Esophagus (tissue), 2 donors: ENCODE data around the gene PAQR7. TPM values are rescaled to one million over a fixed set of nuclear protein-coding genes. Genes with fewer than 3 reads are reported as not detected.
"Not testable (repeated sequence)": the region's sequence is repeated elsewhere in the genome, so short reads cannot be mapped to it uniquely, and the experiment has no call there.

Experiments
- H3K27ac ChIP-seq, 2 donors: one replicate each; pipeline ENCODE4 v1.5.1; 2013; ENCODE audit warnings: low read depth in 2 of 2, mild to moderate bottlenecking in 2 of 2, inconsistent platforms in 1 of 2, low read length in 1 of 2, moderate library complexity in 1 of 2
- H3K27me3 ChIP-seq, 2 donors: one replicate each; pipeline ENCODE4 v1.6.1; 2013; ENCODE audit warnings: low read length in 2 of 2, control low read depth in 1 of 2, mild to moderate bottlenecking in 1 of 2; ENCODE audit not compliant: insufficient read depth in 2 of 2, control insufficient read depth in 1 of 2
- H3K36me3 ChIP-seq, 2 donors: one replicate each; pipeline ENCODE4 v1.6.1; 2013; ENCODE audit warnings: low read length in 1 of 2; ENCODE audit not compliant: control insufficient read depth in 2 of 2, insufficient read depth in 2 of 2
- H3K4me1 ChIP-seq, 2 donors: one replicate each; pipeline ENCODE4 v1.6.1; 2013; ENCODE audit warnings: low read length in 1 of 2; ENCODE audit not compliant: control insufficient read depth in 2 of 2, insufficient read depth in 2 of 2
- H3K4me3 ChIP-seq, 2 donors: one replicate each; pipeline ENCODE4 v1.5.1; 2013; ENCODE audit warnings: low read length in 2 of 2, mild to moderate bottlenecking in 2 of 2, low read depth in 1 of 2, moderate library complexity in 1 of 2
- H3K9me3 ChIP-seq, 2 donors: one replicate each; pipeline ENCODE4 v1.6.1; 2013; ENCODE audit warnings: mild to moderate bottlenecking in 2 of 2, low read depth in 1 of 2, low read length in 1 of 2, moderate library complexity in 1 of 2; ENCODE audit not compliant: control insufficient read depth in 2 of 2, insufficient read depth in 1 of 2
- WGBS, 2 donors: extraction: QIAGEN DNeasy Blood & Tissue Kit; methylation state at CpG; one replicate each; pipeline ENCODE4 v1.1.7; 2013; 5-methylcytosine and 5-hydroxymethylcytosine counted together
- polyA plus RNA-seq, 2 donors: library from polyadenylated mRNA; stranded (reverse); fragments of 200-250 nt; gene quantifications; one replicate each; pipeline ENCODE4 v1.2.3, GENCODE V29; 2013
- donor health status: healthy with polysubstance abuse.
- donor health status: Bipolar disorder and iron deficiency.

The PAQR7 gene
- polyA plus RNA-seq, 2 donors, result 9.5 to 14.3 TPM

GRCh38 chr1:25858494-25858893 is 17.0 kb downstream of the PAQR7 start:
- H3K9me3 ChIP-seq, result no peaks in the 10 kb centered on the region
- peak overlapping the region; percentile 49 to 55 for H3K4me3 ChIP-seq
- H3K27me3 ChIP-seq, result no peaks in the 10 kb centered on the region
- peaks cover 2 to 15% of the 10 kb centered on the region in 2 donors for H3K4me1 ChIP-seq
- WGBS, 2 donors, result 44 to 48% methylated on average over 7 of the region's 7 CpGs
- no peak overlapping the region for H3K27ac ChIP-seq
- H3K36me3 ChIP-seq, result peaks cover 0 to 8% of the 10 kb centered on the region in 2 donors

DNA sequence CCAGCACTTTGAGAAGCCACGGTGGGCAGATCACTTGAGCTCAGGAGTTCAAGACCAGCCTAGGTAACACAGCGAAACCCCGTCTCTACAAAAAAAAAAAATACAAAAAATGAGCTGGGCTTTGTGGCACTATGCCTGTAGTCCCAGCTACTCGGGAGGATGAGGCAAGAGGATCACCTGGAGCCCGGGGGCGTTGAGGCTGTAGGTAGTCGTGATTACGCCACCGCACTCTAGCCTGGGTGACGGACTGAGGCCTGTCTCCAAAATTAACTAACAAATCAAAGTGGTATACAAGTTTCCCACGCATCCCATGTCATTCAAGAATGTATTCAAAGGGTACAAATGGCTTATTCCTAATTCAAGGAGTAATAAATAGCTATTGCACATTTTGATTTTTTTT is 18.7 kb downstream of the PAQR7 start:
- Histone ChIP-seq H3K9me3 (no peaks in the 10 kb centered on the region), H3K36me3 (no peaks in the 10 kb centered on the region), H3K27me3 (no peaks in the 10 kb centered on the region), H3K4me3 (no peak overlapping the region), H3K27ac (no peak overlapping the region), H3K4me1 (peaks cover 2 to 8% of the 10 kb centered on the region in 2 donors)
- 81 to 90% methylated on average over 11 of the region's 11 CpGs for WGBS, 2 donors

- peaks cover 2 to 6% of the 10 kb centered on the region in 2 donors for H3K4me1 ChIP-seq
- 95% methylated on average over 2 of the region's 2 CpGs for WGBS, 2 donors
- H3K27ac ChIP-seq, result no peak overlapping the region
- H3K36me3 ChIP-seq, result no peaks in the 10 kb centered on the region
- no peaks in the 10 kb centered on the region for H3K9me3 ChIP-seq
- H3K4me3 ChIP-seq, result no peak overlapping the region
- H3K27me3 ChIP-seq, result no peaks in the 10 kb centered on the region
These were observed 21.0 kb downstream of the PAQR7 start for GRCh38 chr1:25854554-25854953.

- 58 to 89% methylated on average over 1 of the region's 1 CpG for WGBS, 2 donors
- H3K9me3 ChIP-seq, result no peaks in the 10 kb centered on the region
These were observed 27.0 kb downstream of the PAQR7 start for GRCh38 chr1:25848531-25848930.

GRCh38 chr1:25847929-25848328 is 27.6 kb downstream of the PAQR7 start:
- Histone ChIP-seq H3K36me3 (no peaks in the 10 kb centered on the region), H3K4me1 (no peaks in the 10 kb centered on the region), H3K4me3 (no peak overlapping the region), H3K9me3 (no peaks in the 10 kb centered on the region), H3K27me3 (no peaks in the 10 kb centered on the region), H3K27ac (no peak overlapping the region)
- WGBS, 2 donors, result 72 to 73% methylated on average over 4 of the region's 4 CpGs

More at GRCh38 chr1:25848531-25848930, 27.0 kb downstream of the PAQR7 start:
- no peak overlapping the region for H3K27ac ChIP-seq
- H3K4me3 ChIP-seq, result no peak overlapping the region
- no peaks in the 10 kb centered on the region for H3K36me3 ChIP-seq
- H3K4me1 ChIP-seq, result no peaks in the 10 kb centered on the region
- no peaks in the 10 kb centered on the region for H3K27me3 ChIP-seq

GRCh38 chr1:25845664-25846063 is 29.8 kb downstream of the PAQR7 start:
- Histone ChIP-seq H3K27ac (no peak overlapping the region), H3K4me1 (no peaks in the 10 kb centered on the region), H3K36me3 (no peaks in the 10 kb centered on the region), H3K27me3 (no peaks in the 10 kb centered on the region), H3K9me3 (no peaks in the 10 kb centered on the region), H3K4me3 (no peak overlapping the region)
- 81 to 85% methylated on average over 5 of the region's 5 CpGs for WGBS, 2 donors

GRCh38 chr1:25844536-25845337 is 30.8 kb downstream of the PAQR7 start:
- Histone ChIP-seq H3K4me1 (no peaks in the 10 kb centered on the region), H3K36me3 (no peaks in the 10 kb centered on the region), H3K27me3 (no peaks in the 10 kb centered on the region), H3K27ac (no peak overlapping the region), H3K9me3 (no peaks in the 10 kb centered on the region), H3K4me3 (no peak overlapping the region)
- WGBS, 2 donors, result 84 to 85% methylated on average over 3 of the region's 3 CpGs

DNA sequence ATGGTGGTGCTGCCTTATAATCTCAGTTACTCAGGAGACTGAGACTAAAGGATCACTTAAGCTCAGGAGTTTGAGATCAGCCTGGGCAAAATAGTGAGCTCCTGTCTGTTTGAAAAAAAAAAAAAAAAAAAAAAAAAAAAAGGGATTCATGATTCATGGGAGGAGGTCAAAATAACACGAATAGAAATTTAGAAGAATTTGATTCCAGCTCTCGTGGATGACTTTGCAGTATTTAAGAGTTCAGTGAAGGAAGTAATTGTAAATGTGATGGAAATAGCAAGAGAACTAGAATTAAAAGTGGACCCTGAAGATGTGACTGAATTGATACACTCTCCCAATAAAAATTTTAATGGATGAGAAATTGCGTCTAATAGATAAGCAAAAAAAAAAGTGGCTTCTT is 32.0 kb downstream of the PAQR7 start:
- WGBS, 2 donors, result 92 to 93% methylated on average over 3 of the region's 3 CpGs
- no peaks in the 10 kb centered on the region for H3K4me1 ChIP-seq
- H3K9me3 ChIP-seq, result no peaks in the 10 kb centered on the region
- H3K4me3 ChIP-seq, result no peak overlapping the region
- no peaks in the 10 kb centered on the region for H3K36me3 ChIP-seq
- H3K27me3 ChIP-seq, result no peaks in the 10 kb centered on the region
- H3K27ac ChIP-seq, result no peak overlapping the region

DNA sequence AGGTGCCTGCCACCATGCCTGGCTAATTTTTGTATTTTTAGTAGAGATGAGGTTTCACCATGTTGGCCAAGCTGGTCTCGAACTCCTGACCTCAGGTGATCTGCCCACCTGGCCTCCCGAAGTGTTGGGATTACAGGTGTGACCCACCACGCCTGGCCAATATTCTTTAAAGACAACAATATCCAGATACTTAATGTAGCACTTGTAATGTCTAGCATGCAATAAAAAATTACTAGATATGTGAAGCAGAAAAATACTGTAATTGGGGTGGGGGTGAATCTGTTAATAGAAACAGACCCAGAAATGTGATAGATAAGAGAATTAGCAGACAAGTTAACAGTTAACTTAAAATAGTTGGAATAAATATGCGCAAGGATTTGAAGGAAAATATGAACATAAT is 35.7 kb downstream of the PAQR7 start:
- H3K9me3 ChIP-seq, H3K4me3 ChIP-seq, H3K27ac ChIP-seq, H3K4me1 ChIP-seq, H3K36me3 ChIP-seq, H3K27me3 ChIP-seq: not testable (repeated sequence)
- 87 to 97% methylated on average over 4 of the region's 4 CpGs for WGBS, 2 donors

DNA sequence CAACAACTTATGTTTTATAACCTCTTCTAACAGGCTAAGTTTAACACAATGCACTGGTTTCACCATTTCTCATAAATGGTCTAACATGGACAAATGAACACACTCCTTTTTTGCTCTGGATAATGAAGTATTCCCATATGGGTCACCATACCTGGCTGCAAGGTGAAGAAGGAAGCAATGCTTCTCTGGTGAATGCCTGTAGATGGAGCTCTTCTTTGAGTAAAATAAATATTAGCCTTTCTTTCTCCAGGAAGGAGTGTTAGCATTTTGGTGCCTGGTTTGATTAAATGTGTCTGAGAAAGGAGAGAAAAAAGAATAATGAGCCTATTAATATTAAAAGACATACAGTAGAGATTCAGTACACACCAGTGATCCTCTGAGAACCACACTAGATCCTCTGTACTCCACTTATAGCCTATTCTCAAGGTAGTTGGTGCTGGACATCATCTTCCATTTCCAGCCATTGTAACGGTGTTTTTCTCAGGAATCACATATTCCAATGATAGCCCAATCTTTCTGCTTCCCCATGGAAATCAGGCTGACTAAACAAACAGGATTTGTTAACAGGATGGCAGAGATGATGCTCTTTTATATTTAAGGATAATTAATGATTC is 38.1 kb downstream of the PAQR7 start:
- Histone ChIP-seq H3K27ac (peak overlapping the region in 1 of 2 donors; percentile 21), H3K36me3 (peaks cover 7 to 13% of the 10 kb centered on the region in 2 donors), H3K9me3 (no peaks in the 10 kb centered on the region), H3K27me3 (no peaks in the 10 kb centered on the region), H3K4me3 (no peak overlapping the region), H3K4me1 (no peaks in the 10 kb centered on the region)
- WGBS, 2 donors, result 72 to 77% methylated on average over 1 of the region's 1 CpG
